Liver (tissue), 9 donors: ENCODE measurements around the gene TSC22D2. TPM values are rescaled to one million over a fixed set of nuclear protein-coding genes. Genes with fewer than 3 reads are reported as not detected.

ENCODE experiments used
- DNase-seq: peaks from one replicate; pipeline ENCODE4 v3.0.0-alpha.2; 2017; ENCODE audit warnings: low spot score
- H3K27ac ChIP-seq, 2 donors: one replicate each; pipeline ENCODE4 v1.7.0; 2013; ENCODE audit warnings: inconsistent platforms in 2 of 2, low read length in 2 of 2, control low read depth in 1 of 2, low read depth in 1 of 2, mild to moderate bottlenecking in 1 of 2
- H3K27me3 ChIP-seq, 4 donors: one replicate each; pipeline versions ENCODE4 v1.6.1 to v1.7.0; 2013; ENCODE audit warnings: low read length in 3 of 4, inconsistent platforms in 1 of 4, mild to moderate bottlenecking in 1 of 4, moderate library complexity in 1 of 4; ENCODE audit not compliant: control insufficient read depth in 4 of 4, insufficient read depth in 4 of 4
- H3K36me3 ChIP-seq, 4 donors: one replicate each; pipeline versions ENCODE4 v1.6.1 to v1.7.0; 2013; ENCODE audit warnings: low read length in 3 of 4, mild to moderate bottlenecking in 3 of 4, low read depth in 1 of 4, moderate library complexity in 1 of 4; ENCODE audit not compliant: control insufficient read depth in 4 of 4, insufficient read depth in 3 of 4
- H3K4me1 ChIP-seq, 4 donors: one replicate each; pipeline versions ENCODE4 v1.6.1 to v1.7.0; 2013; ENCODE audit warnings: low read length in 3 of 4, mild to moderate bottlenecking in 3 of 4, moderate library complexity in 1 of 4; ENCODE audit not compliant: control insufficient read depth in 4 of 4, insufficient read depth in 4 of 4
- H3K4me3 ChIP-seq, 3 donors: one replicate each; pipeline versions ENCODE4 v1.6.1 to v1.7.0; 2013; ENCODE audit warnings: low read length in 3 of 3, control low read depth in 1 of 3, low read depth in 1 of 3, mild to moderate bottlenecking in 1 of 3
- H3K9ac ChIP-seq, 2 donors: one replicate each; pipeline ENCODE4 v1.7.0; 2013; ENCODE audit warnings: low read length in 2 of 2, mild to moderate bottlenecking in 2 of 2, moderate library complexity in 2 of 2, control low read depth in 1 of 2, low read depth in 1 of 2
- H3K9me3 ChIP-seq, 4 donors: one replicate each; pipeline versions ENCODE4 v1.6.1 to v1.7.0; 2013; ENCODE audit warnings: low read length in 3 of 4; ENCODE audit not compliant: control insufficient read depth in 4 of 4
- EGR1 ChIP-seq, 2 donors: IDR thresholded peaks; 2 replicates each; pipeline ENCODE4 v1.6.1; 2016 to 2018; ENCODE audit warnings: antibody characterized with exemption in 2 of 2, low read depth in 2 of 2
- FOXA1 ChIP-seq: IDR thresholded peaks from 2 replicates; pipeline ENCODE4 v1.6.1; 2016; ENCODE audit warnings: antibody characterized with exemption
- FOXA2 ChIP-seq: IDR thresholded peaks from 2 replicates; pipeline ENCODE4 v1.6.1; 2016; ENCODE audit warnings: antibody characterized with exemption
- GABPA ChIP-seq, 2 donors: IDR thresholded peaks in 1 of 2; conservative IDR thresholded peaks in 1 of 2; 2 replicates each; pipeline ENCODE4 v1.6.1; 2016; ENCODE audit warnings: antibody characterized with exemption in 2 of 2, mild to moderate bottlenecking in 1 of 2, moderate library complexity in 1 of 2
- HNF4A ChIP-seq, 2 donors: conservative IDR thresholded peaks; 2 replicates each; pipeline ENCODE4 v1.6.1; 2016; ENCODE audit warnings: antibody characterized with exemption in 2 of 2, mild to moderate bottlenecking in 2 of 2
- HNF4G ChIP-seq: IDR thresholded peaks from 2 replicates; pipeline ENCODE4 v1.6.1; 2016; ENCODE audit warnings: antibody characterized with exemption
- JUND ChIP-seq, 2 donors: IDR thresholded peaks; 2 replicates each; pipeline ENCODE4 v1.6.1; 2016; ENCODE audit warnings: antibody characterized with exemption in 2 of 2
- MAX ChIP-seq: IDR thresholded peaks from 2 replicates; pipeline ENCODE4 v1.6.1; 2016; ENCODE audit warnings: antibody characterized with exemption
- NR2F2 ChIP-seq: IDR thresholded peaks from 2 replicates; pipeline ENCODE4 v1.6.1; 2016; ENCODE audit warnings: antibody characterized with exemption
- RAD21 ChIP-seq, 2 donors: IDR thresholded peaks; 2 replicates each; pipeline ENCODE4 v1.6.1; 2016; ENCODE audit warnings: antibody characterized with exemption in 2 of 2, mild to moderate bottlenecking in 2 of 2
- RXRA ChIP-seq, 2 donors: IDR thresholded peaks; 2 replicates each; pipeline ENCODE4 v1.6.1; 2017 to 2018; ENCODE audit warnings: antibody characterized with exemption in 2 of 2, mild to moderate bottlenecking in 1 of 2
- SP1 ChIP-seq: IDR thresholded peaks from 2 replicates; pipeline ENCODE4 v1.6.1; 2018; ENCODE audit warnings: antibody characterized with exemption, mild to moderate bottlenecking
- TAF1 ChIP-seq: conservative IDR thresholded peaks from 2 replicates; pipeline ENCODE4 v1.6.1; 2016; ENCODE audit warnings: antibody characterized with exemption, mild to moderate bottlenecking
- YY1 ChIP-seq: IDR thresholded peaks from 2 replicates; pipeline ENCODE4 v1.6.1; 2016; ENCODE audit warnings: antibody characterized with exemption, mild to moderate bottlenecking
- ZBTB33 ChIP-seq: IDR thresholded peaks from 2 replicates; pipeline ENCODE4 v1.6.1; 2016; ENCODE audit warnings: antibody characterized with exemption
- WGBS: extraction: QIAGEN DNeasy Blood & Tissue Kit; methylation state at CpG from one replicate; pipeline ENCODE4 v1.1.7; 2013; 5-methylcytosine and 5-hydroxymethylcytosine counted together
- polyA plus RNA-seq, 2 donors: library from polyadenylated mRNA; stranded (reverse) in 1 of 2; unstranded in 1 of 2; fragments of 200-250 nt in 1 of 2; fragments of >200 nt in 1 of 2; fragmentation: Nextera tagmentation in 1 of 2; extraction: Ambion mirVana in 1 of 2; gene quantifications; one replicate each; pipeline versions ENCODE4 v1.2.1 to v1.2.3, GENCODE V29; 2013 to 2015
- total RNA-seq, 2 donors: library from RNA; depleted of rRNA; stranded (reverse); fragments of >200 nt; gene quantifications; one replicate each; pipeline ENCODE4 v1.2.3, GENCODE V29; 2014
- TF ChIP-seq, protein P1 (sequence below): IDR thresholded peaks from 2 replicates; pipeline ENCODE4 v1.6.1; 2016; ENCODE audit warnings: antibody characterized with exemption
- TF ChIP-seq, protein P2 (sequence below): fragments of 150-350 bp; IDR thresholded peaks from 2 replicates; pipeline ENCODE4 v1.5.1; 2017; ENCODE audit warnings: improper control_type of control experiment, low read depth, low read length; ENCODE audit not compliant: missing input control
- donor health status: healthy.
- donor health status: healthy.
- donor health status: healthy.
- donor health status: healthy.
- donor health status: healthy.

Gene TSC22D2
- total and polyA plus RNA-seq, 4 donors = 4.0 to 9.6 (median 7.8) TPM

GRCh38 chr3:150447084-150447483, 39.0 kb downstream of the TSC22D2 start:
- TF ChIP-seq HNF4G (no peak), NR2F2 (no peak), HNF4A (conservative IDR thresholded peaks at IDR 0.05) (no peak), YY1 (no peak), RAD21 (IDR thresholded peaks at IDR 0.05) (no peak), ZBTB33 (no peak), JUND (IDR thresholded peaks at IDR 0.05) (no peak), EGR1 (IDR thresholded peaks at IDR 0.05; ENCODE audit: low read depth in 2 of 2) (no peak), GABPA (IDR thresholded peaks at IDR 0.05 in 1 of 2, conservative IDR thresholded peaks at IDR 0.05 in 1 of 2) (no peak)
- TF ChIP-seq, protein P1, sequence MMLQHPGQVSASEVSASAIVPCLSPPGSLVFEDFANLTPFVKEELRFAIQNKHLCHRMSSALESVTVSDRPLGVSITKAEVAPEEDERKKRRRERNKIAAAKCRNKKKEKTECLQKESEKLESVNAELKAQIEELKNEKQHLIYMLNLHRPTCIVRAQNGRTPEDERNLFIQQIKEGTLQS = no peak
- TF ChIP-seq, protein P2, sequence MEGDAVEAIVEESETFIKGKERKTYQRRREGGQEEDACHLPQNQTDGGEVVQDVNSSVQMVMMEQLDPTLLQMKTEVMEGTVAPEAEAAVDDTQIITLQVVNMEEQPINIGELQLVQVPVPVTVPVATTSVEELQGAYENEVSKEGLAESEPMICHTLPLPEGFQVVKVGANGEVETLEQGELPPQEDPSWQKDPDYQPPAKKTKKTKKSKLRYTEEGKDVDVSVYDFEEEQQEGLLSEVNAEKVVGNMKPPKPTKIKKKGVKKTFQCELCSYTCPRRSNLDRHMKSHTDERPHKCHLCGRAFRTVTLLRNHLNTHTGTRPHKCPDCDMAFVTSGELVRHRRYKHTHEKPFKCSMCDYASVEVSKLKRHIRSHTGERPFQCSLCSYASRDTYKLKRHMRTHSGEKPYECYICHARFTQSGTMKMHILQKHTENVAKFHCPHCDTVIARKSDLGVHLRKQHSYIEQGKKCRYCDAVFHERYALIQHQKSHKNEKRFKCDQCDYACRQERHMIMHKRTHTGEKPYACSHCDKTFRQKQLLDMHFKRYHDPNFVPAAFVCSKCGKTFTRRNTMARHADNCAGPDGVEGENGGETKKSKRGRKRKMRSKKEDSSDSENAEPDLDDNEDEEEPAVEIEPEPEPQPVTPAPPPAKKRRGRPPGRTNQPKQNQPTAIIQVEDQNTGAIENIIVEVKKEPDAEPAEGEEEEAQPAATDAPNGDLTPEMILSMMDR = no peak
- Histone ChIP-seq H3K4me1 (peaks cover 0 to 3% (median under 1%) of the 10 kb centered on the region in 4 donors), H3K9ac (no peak overlapping the region), H3K27ac (no peak overlapping the region), H3K27me3 (no peaks in the 10 kb centered on the region), H3K4me3 (no peak overlapping the region), H3K9me3 (no peaks in the 10 kb centered on the region), H3K36me3 (peaks cover 0 to 8% (median 1%) of the 10 kb centered on the region in 4 donors)
- DNase-seq = no peak
- WGBS = 93% methylated on average over 2 of the region's 2 CpGs

GRCh38 chr3:150447631-150448465, 39.8 kb downstream of the TSC22D2 start:
- peaks cover 0 to 5% (median 0%) of the 10 kb centered on the region in 4 donors for H3K36me3 ChIP-seq
- no peak overlapping the region for H3K9ac ChIP-seq
- no peak overlapping the region for H3K27ac ChIP-seq
- peaks cover 0 to 3% (median under 1%) of the 10 kb centered on the region in 4 donors for H3K4me1 ChIP-seq
- H3K9me3 ChIP-seq = no peaks in the 10 kb centered on the region
- no peaks in the 10 kb centered on the region for H3K27me3 ChIP-seq
- DNase-seq = no peak
- WGBS = 91% methylated on average over 3 of the region's 3 CpGs
- TF ChIP-seq NR2F2 (no peak), HNF4A (conservative IDR thresholded peaks at IDR 0.05) (no peak), SP1 (no peak), MAX (no peak), FOXA2 (no peak), RAD21 (IDR thresholded peaks at IDR 0.05) (no peak), RXRA (IDR thresholded peaks at IDR 0.05) (no peak), ZBTB33 (no peak), HNF4G (no peak), TAF1 (no peak), FOXA1 (no peak)
- TF ChIP-seq, protein P2 = no peak
- TF ChIP-seq, protein P1 = no peak
- no peak overlapping the region for H3K4me3 ChIP-seq
